ENCODE results near the gene GFI1.

The GFI1 gene

GRCh38 chr1:92480813-92481598, 5.7 kb downstream of the GFI1 start:
- H3K36me3 ChIP-seq (ENCODE audit: low read depth), result no peaks in the 10 kb centered on the region
- H3K27ac ChIP-seq (ENCODE audit: poor library complexity, severe bottlenecking), result no peak overlapping the region
- H3K9me3 ChIP-seq (ENCODE audit: severe bottlenecking), result no peaks in the 10 kb centered on the region
- no peaks in the 10 kb centered on the region for H3K4me1 ChIP-seq (ENCODE audit: insufficient read depth, poor library complexity, severe bottlenecking)
- TF ChIP-seq, protein P1, sequence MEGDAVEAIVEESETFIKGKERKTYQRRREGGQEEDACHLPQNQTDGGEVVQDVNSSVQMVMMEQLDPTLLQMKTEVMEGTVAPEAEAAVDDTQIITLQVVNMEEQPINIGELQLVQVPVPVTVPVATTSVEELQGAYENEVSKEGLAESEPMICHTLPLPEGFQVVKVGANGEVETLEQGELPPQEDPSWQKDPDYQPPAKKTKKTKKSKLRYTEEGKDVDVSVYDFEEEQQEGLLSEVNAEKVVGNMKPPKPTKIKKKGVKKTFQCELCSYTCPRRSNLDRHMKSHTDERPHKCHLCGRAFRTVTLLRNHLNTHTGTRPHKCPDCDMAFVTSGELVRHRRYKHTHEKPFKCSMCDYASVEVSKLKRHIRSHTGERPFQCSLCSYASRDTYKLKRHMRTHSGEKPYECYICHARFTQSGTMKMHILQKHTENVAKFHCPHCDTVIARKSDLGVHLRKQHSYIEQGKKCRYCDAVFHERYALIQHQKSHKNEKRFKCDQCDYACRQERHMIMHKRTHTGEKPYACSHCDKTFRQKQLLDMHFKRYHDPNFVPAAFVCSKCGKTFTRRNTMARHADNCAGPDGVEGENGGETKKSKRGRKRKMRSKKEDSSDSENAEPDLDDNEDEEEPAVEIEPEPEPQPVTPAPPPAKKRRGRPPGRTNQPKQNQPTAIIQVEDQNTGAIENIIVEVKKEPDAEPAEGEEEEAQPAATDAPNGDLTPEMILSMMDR (IDR thresholded peaks at IDR 0.05; ENCODE audit: poor library complexity, severe bottlenecking), result no peak
- DNase-seq (ENCODE audit: low spot score), result no peak
- peaks cover 78% of the 10 kb centered on the region for H3K27me3 ChIP-seq (ENCODE audit: insufficient read depth, poor library complexity, severe bottlenecking)
- ATAC-seq (ENCODE audit: low read depth), result no peak
- H3K4me3 ChIP-seq (ENCODE audit: severe bottlenecking), result no peak overlapping the region

DNA sequence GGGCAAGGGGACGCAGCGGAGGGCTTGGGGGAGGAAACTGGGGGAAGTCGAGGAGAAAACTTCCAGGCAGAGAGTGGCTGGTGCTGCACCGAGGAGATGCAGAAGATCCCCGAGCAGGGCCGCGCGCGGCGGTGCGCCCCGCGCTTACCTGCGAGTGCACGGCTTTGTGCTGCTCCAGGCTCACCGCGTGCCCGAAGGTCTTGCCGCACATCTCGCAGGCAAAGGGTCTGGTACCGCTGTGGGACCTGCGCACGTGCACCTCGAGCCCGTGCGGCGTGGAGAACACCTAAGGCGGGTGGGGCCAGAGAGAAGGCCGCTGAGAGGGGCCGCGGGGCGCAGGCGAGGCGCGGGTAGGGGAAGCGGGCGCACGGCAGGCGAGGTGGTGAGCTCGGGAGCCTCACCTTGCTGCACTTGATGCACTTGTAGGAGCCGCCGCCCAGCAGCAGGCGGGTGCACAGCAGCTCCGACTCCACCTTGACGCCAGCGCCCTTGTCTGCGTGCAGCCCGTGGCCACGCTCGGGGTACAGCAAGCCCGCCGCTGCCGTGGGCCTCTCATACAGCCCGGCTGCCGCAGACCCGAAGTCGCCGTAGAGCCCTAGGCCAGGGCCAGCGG, 6.4 kb downstream of the GFI1 start:
- H3K27me3 ChIP-seq (ENCODE audit: insufficient read depth, poor library complexity, severe bottlenecking), result peaks cover 71% of the 10 kb centered on the region
- no peak overlapping the region for H3K4me3 ChIP-seq (ENCODE audit: severe bottlenecking)
- DNase-seq (ENCODE audit: low spot score) (no peak), ATAC-seq (ENCODE audit: low read depth) (no peak)
- no peaks in the 10 kb centered on the region for H3K36me3 ChIP-seq (ENCODE audit: low read depth)
- TF ChIP-seq, protein P1 (IDR thresholded peaks at IDR 0.05; ENCODE audit: poor library complexity, severe bottlenecking), result no peak
- no peaks in the 10 kb centered on the region for H3K9me3 ChIP-seq (ENCODE audit: severe bottlenecking)
- no peaks in the 10 kb centered on the region for H3K4me1 ChIP-seq (ENCODE audit: insufficient read depth, poor library complexity, severe bottlenecking)
- H3K27ac ChIP-seq (ENCODE audit: poor library complexity, severe bottlenecking), result no peak overlapping the region

DNA sequence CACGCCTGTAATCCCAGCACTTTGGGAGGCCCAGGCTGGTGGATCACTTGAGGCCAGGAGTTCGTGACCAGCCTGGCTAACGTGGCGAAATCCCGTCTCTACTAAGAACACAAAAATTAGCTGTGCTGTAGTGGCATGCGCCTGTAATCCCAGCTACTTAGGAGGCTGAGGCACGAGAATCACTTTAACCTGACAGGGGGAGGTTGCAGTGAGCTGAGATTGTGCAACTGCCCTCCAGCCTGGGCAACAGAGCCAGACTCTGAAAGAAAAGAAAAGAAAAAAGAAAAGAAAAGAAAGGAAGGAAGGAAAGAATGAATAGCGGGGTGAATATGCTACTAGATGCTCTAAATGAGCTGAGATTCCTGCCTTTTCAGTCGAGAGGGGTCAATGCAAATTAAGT, 7.1 kb downstream of the GFI1 start:
- ATAC-seq (ENCODE audit: low read depth) (no peak), DNase-seq (ENCODE audit: low spot score) (no peak)
- Histone ChIP-seq H3K27ac (ENCODE audit: poor library complexity, severe bottlenecking) (no peak overlapping the region), H3K36me3 (ENCODE audit: low read depth) (no peaks in the 10 kb centered on the region), H3K27me3 (ENCODE audit: insufficient read depth, poor library complexity, severe bottlenecking) (peaks cover 63% of the 10 kb centered on the region), H3K4me3 (ENCODE audit: severe bottlenecking) (no peak overlapping the region), H3K4me1 (ENCODE audit: insufficient read depth, poor library complexity, severe bottlenecking) (no peaks in the 10 kb centered on the region), H3K9me3 (ENCODE audit: severe bottlenecking) (no peaks in the 10 kb centered on the region)
- TF ChIP-seq, protein P1 (IDR thresholded peaks at IDR 0.05; ENCODE audit: poor library complexity, severe bottlenecking), result no peak

DNA sequence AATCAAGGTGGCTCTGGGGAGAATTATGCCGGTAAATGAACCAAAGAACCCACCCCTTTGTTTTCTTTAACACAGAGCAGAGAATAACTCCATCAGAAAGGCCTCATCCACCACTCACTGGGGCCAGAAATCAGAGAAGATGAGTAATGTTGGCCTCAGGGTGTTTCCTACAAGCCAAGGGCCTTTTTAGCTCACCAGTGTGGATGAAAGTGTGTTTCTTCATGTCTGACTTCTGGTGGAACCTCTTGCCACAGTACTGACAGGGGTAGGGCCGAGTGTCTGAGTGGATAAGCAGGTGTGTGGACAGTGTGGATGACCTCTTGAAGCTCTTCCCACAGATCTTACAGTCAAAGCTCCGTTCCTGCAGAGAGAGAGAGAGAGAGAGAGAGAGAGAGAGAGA, 8.3 kb downstream of the GFI1 start:
- no peaks in the 10 kb centered on the region for H3K9me3 ChIP-seq (ENCODE audit: severe bottlenecking)
- no peak for ATAC-seq (ENCODE audit: low read depth)
- no peaks in the 10 kb centered on the region for H3K4me1 ChIP-seq (ENCODE audit: insufficient read depth, poor library complexity, severe bottlenecking)
- H3K36me3 ChIP-seq (ENCODE audit: low read depth), result no peaks in the 10 kb centered on the region
- DNase-seq (ENCODE audit: low spot score), result no peak
- H3K27ac ChIP-seq (ENCODE audit: poor library complexity, severe bottlenecking), result no peak overlapping the region
- TF ChIP-seq, protein P1 (IDR thresholded peaks at IDR 0.05; ENCODE audit: poor library complexity, severe bottlenecking), result no peak
- no peak overlapping the region for H3K4me3 ChIP-seq (ENCODE audit: severe bottlenecking)
- peaks cover 51% of the 10 kb centered on the region for H3K27me3 ChIP-seq (ENCODE audit: insufficient read depth, poor library complexity, severe bottlenecking)

Data from RWPE2 (cell line).